AG10803 (cell line): ENCODE results near the gene CD2AP.
A peak's percentile ranks its signal among the peaks of the same experiment; 100 is the strongest.
"Not testable (repeated sequence)": the region's sequence is repeated elsewhere in the genome, so short reads cannot be mapped to it uniquely, and the experiment has no call there.

Experiments
- DNase-seq: peaks from one replicate; pipeline ENCODE4 v3.0.0; 2010; ENCODE audit warnings: low read depth
- H3K4me3 ChIP-seq: 2 replicates; pipeline ENCODE4 v1.5.1; 2011; ENCODE audit warnings: mild to moderate bottlenecking, low read length, control low read depth
- TF ChIP-seq, protein P1 (sequence below): conservative IDR thresholded peaks from 2 replicates; pipeline ENCODE4 v1.5.1; 2011; ENCODE audit warnings: mild to moderate bottlenecking, low read length, control low read depth, inconsistent platforms

Gene CD2AP

DNA sequence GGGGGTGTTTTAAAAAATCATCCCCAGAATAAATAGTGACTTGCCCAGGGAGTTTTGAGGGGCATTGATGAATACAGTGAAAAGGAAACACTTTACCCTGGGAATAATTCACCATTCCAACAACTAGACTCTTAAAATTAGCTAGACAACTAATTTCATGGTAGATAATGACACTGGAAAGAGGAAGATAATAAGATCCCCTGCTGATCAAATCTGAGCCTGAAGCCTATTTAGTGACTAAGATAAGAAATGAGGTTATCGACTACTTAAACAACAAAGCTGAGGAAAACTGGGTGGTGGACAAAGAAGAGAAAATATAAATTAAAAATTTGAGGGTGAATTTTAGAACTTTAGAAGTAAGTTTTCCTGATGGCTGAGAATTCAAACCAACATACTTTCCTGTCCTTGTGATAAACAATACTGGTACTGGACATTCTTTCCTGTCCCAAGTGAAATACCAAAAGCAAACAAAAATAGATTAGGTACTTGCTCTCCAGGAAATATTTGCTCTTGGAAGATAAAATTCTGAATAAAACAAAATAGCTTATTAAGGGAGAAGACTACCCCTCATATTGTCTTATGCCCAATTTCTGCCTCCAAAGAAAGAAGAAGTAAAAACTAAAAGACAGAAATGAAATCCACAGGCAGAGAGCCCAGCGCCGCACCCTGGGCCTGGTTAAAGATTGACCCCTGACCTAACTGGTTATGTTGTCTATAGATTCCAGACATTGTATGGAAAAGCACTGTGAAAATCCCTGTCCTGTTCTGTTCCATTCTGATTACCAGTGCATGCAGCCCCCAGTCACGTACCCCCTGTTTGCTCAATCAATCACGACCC, 156.8 kb downstream of the CD2AP start:
- H3K4me3 ChIP-seq, result no peak overlapping the region
- TF ChIP-seq, protein P1, sequence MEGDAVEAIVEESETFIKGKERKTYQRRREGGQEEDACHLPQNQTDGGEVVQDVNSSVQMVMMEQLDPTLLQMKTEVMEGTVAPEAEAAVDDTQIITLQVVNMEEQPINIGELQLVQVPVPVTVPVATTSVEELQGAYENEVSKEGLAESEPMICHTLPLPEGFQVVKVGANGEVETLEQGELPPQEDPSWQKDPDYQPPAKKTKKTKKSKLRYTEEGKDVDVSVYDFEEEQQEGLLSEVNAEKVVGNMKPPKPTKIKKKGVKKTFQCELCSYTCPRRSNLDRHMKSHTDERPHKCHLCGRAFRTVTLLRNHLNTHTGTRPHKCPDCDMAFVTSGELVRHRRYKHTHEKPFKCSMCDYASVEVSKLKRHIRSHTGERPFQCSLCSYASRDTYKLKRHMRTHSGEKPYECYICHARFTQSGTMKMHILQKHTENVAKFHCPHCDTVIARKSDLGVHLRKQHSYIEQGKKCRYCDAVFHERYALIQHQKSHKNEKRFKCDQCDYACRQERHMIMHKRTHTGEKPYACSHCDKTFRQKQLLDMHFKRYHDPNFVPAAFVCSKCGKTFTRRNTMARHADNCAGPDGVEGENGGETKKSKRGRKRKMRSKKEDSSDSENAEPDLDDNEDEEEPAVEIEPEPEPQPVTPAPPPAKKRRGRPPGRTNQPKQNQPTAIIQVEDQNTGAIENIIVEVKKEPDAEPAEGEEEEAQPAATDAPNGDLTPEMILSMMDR, result no peak
- no peak for DNase-seq

DNA sequence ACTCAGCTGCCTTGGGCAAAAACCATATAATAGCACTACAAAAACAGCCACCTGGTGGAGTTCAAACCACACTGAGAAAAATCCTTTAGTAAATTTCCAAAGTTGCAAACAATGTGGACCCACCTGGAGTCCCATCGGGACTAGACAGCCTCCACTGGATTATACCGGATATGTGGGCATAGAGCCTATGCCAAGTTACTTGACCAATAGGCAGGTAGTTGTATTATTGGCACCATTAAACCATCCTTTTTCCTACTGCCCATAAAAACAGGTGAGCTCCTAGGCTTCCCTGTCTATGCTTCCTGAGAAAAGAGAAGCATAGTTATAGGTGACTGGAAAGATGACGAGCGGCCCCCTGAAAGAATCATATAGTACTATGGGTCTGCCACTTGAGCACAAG, 169.1 kb downstream of the CD2AP start:
- no peak for DNase-seq
- no peak overlapping the region for H3K4me3 ChIP-seq
- TF ChIP-seq, protein P1, result no peak

DNA sequence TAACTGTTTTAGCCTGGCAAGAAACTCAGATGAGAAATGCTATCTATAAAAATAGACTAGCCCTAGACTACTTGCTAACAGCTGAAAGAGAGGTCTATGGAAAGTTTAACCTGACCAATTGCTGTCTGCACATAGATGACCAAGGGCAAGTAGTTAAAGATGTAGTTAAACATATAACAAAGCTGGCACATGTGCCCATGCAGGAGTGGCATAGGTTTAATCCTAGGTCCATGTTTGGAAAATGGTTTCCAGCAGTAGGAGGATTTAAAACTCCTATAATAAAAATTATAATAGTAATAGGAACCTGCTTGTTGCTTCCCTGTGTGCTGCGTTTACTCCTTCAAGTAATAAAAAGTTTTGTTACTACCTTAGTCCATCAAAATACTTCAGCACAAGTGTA, 169.6 kb downstream of the CD2AP start:
- DNase-seq, result no peak
- no peak overlapping the region for H3K4me3 ChIP-seq
- TF ChIP-seq, protein P1, result no peak

DNA sequence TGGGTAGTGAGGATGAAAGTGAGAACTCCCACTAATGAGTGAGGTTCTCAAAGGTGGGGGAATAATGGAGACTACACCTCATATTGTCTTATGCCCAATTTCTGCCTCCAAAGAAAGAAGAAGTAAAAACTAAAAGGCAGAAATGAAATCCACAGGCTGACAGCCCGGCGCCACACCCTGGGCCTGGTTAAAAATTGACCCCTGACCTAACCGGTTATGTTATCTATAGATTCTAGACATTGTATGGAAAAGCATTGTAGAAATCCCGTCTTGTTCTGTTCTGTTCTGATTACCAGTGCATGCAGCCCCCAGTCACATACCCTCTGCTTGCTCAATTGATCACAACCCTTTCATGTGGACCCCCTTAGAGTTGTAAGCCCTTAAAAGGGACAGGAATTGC, 170.0 kb downstream of the CD2AP start:
- DNase-seq, H3K4me3 ChIP-seq: not testable (repeated sequence)

DNA sequence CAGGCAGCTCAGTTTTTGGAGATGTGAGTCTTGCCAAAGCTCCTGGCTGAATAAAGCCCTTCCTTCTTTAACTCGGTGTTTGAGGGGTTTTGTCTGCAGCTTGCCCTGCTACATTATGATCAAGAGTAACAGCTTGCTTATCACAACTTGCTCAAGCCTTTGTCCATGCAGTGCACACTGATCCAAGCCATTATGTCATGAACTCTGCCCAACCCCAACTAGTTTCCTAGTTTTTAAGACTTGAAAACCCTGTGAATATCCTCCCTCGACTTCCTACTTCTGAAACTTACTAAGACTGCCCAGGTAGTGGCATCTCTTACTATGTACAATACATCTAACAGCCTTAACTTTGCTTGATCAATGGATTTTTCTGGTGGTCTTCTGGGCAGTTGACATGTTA, 170.4 kb downstream of the CD2AP start:
- TF ChIP-seq, protein P1, result no peak
- H3K4me3 ChIP-seq, result no peak overlapping the region
- no peak for DNase-seq

DNA sequence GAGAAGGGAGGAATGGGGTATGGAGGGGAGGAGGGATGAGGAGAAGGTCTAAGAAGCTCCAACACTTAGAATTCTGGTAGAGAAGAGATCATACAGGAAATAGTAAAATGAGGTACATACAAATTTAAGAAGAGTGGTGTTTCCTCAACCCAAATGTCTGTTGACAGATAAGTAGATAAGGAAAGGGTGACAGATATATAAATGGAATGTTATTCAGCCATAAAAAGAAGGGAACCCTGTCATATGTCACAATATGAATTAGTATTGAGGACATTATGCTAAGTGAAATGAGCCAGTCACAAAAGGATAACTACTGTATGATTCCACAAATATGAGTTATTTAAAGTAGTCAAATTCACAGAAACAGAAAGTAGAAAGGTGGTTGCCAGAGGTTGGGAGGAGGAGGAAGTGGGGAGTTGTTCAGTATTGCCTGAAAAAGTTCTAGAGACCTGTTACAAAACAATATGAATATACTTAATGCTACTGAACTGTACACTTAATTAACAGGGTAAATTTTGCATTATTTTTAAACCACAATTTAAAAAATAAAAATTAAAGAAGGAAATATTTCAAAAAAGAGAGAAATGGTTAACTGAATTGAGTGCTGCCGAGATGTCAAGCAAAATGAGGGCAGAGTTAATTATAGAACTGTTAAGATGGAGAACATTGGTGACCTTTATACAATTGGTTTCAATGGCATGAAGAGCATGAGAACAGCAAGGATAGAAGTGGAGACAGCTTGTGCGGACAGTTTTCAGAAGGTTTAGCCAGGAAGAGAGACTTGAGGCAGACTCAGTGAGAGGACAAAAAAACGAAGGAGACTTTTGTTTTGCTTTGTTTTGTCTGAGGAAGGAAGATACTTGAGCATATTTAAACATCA, 173.2 kb downstream of the CD2AP start:
- peak; percentile 5 for DNase-seq
- TF ChIP-seq, protein P1, result no peak
- H3K4me3 ChIP-seq, result peak overlapping the region; percentile 29

DNA sequence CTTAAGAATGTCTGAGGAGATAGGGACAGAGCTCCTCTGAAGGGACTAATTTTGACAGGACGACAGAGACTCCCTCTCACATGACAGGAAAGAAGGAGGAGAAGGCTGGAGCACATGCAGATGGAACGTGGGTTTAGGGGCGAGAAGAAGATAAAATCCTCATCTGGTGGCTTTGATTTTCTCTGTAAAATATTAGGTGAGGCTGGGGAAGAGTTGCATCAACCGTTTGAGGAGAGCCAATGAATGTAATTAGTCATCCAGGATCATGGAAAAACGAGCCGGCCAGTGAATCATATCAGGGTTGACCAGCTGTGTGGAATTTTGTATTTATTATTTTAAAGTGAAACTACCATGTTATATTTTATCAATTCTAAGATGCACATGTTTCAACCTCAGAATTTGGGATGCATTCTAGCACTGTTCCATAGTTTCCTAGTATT, 173.9 kb downstream of the CD2AP start:
- DNase-seq, result peak; percentile 52
- H3K4me3 ChIP-seq, result peak overlapping the region; percentile 29
- TF ChIP-seq, protein P1, result no peak
